A549 (cell line): ENCODE data around the gene RMP24.

Source experiments
- ATAC-seq, 2 experiments: fragments of 200-7000 bp in 1 of 2; fragments of >200 bp in 1 of 2; cut with Nextera tagmentation in 1 of 2; cut with Tn5 transposase in 1 of 2; 3 replicates each; pipeline versions ENCODE4 v1.8.0 to v1.9.1; 2018 to 2020; ENCODE audit warnings: mild to moderate bottlenecking in 1 of 2, moderate library complexity in 1 of 2
- CTCF ChIA-PET: fragments of 300-600 bp; sonication (Branson Sonifier 250); formaldehyde crosslinking; extraction: SDS; loops from one replicate; lab custom pipeline; 2021; ENCODE audit warnings: antibody characterized with exemption, inconsistent platforms; lab: Yijun Ruan, JAX
- POLR2A ChIA-PET: fragments of 350-600 bp; formaldehyde crosslinking; extraction: SDS; loops from one replicate; lab custom pipeline; 2021; ENCODE audit warnings: antibody characterized with exemption, inconsistent platforms; lab: Yijun Ruan, JAX
- DNase-seq, 2 experiments: peaks; one replicate each; pipeline versions ENCODE4 v3.0.0 to v3.0.0-alpha.2; 2011 to 2016; ENCODE audit warnings: low read depth in 1 of 2, low spot score in 1 of 2
- FAIRE-seq: peaks from 2 replicates; lab custom pipeline; 2011; peaks lifted over from hg19 to GRCh38; lab: Jason Lieb, UNC
- H3K27ac ChIP-seq, 2 experiments: fragments of >200 bp; sonication (Bioruptor Twin); formaldehyde crosslinking; 3 replicates each; pipeline ENCODE4 v1.5.1; 2016 to 2017
- H3K4me1 ChIP-seq: fragments of >200 bp; sonication (Bioruptor Twin); formaldehyde crosslinking; 3 replicates; pipeline ENCODE4 v1.6.1; 2016
- H3K4me2 ChIP-seq: fragments of >200 bp; sonication (Bioruptor Twin); formaldehyde crosslinking; 3 replicates; pipeline ENCODE4 v1.6.1; 2016
- H3K4me3 ChIP-seq: fragments of >200 bp; sonication (Bioruptor Twin); formaldehyde crosslinking; 3 replicates; pipeline ENCODE4 v1.5.1; 2016
- H3K9me3 ChIP-seq: fragments of >200 bp; sonication (Bioruptor Twin); formaldehyde crosslinking; 3 replicates; pipeline ENCODE4 v1.6.1; 2016
- BHLHE40 ChIP-seq: IDR thresholded peaks from 2 replicates; pipeline ENCODE4 v1.6.1; 2012; ENCODE audit warnings: low read depth, low read length, inconsistent platforms
- CBX8 ChIP-seq: fragments of 200-600 bp; sonication (generic); IDR thresholded peaks from 2 replicates; pipeline ENCODE4 v1.6.1; 2016
- CEBPB ChIP-seq, 2 experiments: fragments of >200 bp in 1 of 2; sonication (Bioruptor Twin) in 1 of 2; formaldehyde crosslinking in 1 of 2; IDR thresholded peaks; 2 replicates each; pipeline ENCODE4 v1.6.1; 2012 to 2016
- CHD2 ChIP-seq: fragments of 150-350 bp; IDR thresholded peaks from 2 replicates; pipeline ENCODE4 v1.6.1; 2014; ENCODE audit warnings: low read length; ENCODE audit not compliant: partially characterized antibody
- CTCF ChIP-seq: fragments of >200 bp; sonication (Bioruptor Twin); formaldehyde crosslinking; IDR thresholded peaks from 3 replicates; pipeline ENCODE4 v1.5.1; 2016
- EHF ChIP-seq: fragments of 250-450 bp; sonication (Bioruptor Pico); IDR thresholded peaks from 2 replicates; pipeline ENCODE4 v1.5.0; 2020; ENCODE audit warnings: mild to moderate bottlenecking
- EHMT2 ChIP-seq: fragments of 200-600 bp; sonication (generic); IDR thresholded peaks from 2 replicates; pipeline ENCODE4 v1.6.1; 2016; ENCODE audit warnings: antibody characterized with exemption, low read depth, mild to moderate bottlenecking, moderate library complexity
- ELK1 ChIP-seq: fragments of 150-350 bp; IDR thresholded peaks from 2 replicates; pipeline ENCODE4 v1.6.1; 2014; ENCODE audit warnings: low read depth, mild to moderate bottlenecking, low read length
- FOSB ChIP-seq: fragments of 250-450 bp; sonication (Bioruptor Pico); IDR thresholded peaks from 2 replicates; pipeline ENCODE4 v1.5.0; 2020; ENCODE audit warnings: mild to moderate bottlenecking, moderate library complexity
- HDAC2 ChIP-seq: fragments of 200-600 bp; sonication (generic); IDR thresholded peaks from 2 replicates; pipeline ENCODE4 v1.6.1; 2016
- HES2 ChIP-seq: fragments of >200 bp; sonication (Bioruptor Twin); formaldehyde crosslinking; IDR thresholded peaks from 2 replicates; pipeline ENCODE4 v1.6.1; 2016
- HMGXB4 ChIP-seq: fragments of 250-450 bp; sonication (Bioruptor Pico); IDR thresholded peaks from 2 replicates; pipeline ENCODE4 v1.5.0; 2021; ENCODE audit warnings: mild to moderate bottlenecking, moderate library complexity, borderline replicate concordance
- JUN ChIP-seq, 2 experiments: fragments of >200 bp; sonication (Bioruptor Twin); formaldehyde crosslinking; IDR thresholded peaks; 2 replicates in 1 of 2; 3 replicates in 1 of 2; pipeline ENCODE4 v1.6.1; 2016 to 2017
- JUNB ChIP-seq: fragments of >200 bp; sonication (Bioruptor Twin); formaldehyde crosslinking; IDR thresholded peaks from 2 replicates; pipeline ENCODE4 v1.6.1; 2016
- MAFK ChIP-seq: fragments of 450-650 bp; IDR thresholded peaks from 2 replicates; pipeline ENCODE4 v1.6.1; 2014; ENCODE audit not compliant: partially characterized antibody
- MAX ChIP-seq: IDR thresholded peaks from 2 replicates; pipeline ENCODE4 v1.6.1; 2012
- MAZ ChIP-seq: fragments of 150-350 bp; IDR thresholded peaks from 2 replicates; pipeline ENCODE4 v1.6.1; 2014; ENCODE audit warnings: antibody characterized with exemption, low read depth, low read length, borderline replicate concordance
- NFE2L2 ChIP-seq: fragments of 150-350 bp; conservative IDR thresholded peaks from 2 replicates; pipeline ENCODE4 v1.6.1; 2014; ENCODE audit warnings: low read length
- RAD21 ChIP-seq, 2 experiments: fragments of >200 bp in 1 of 2; sonication (Bioruptor Twin) in 1 of 2; formaldehyde crosslinking in 1 of 2; IDR thresholded peaks in 1 of 2; conservative IDR thresholded peaks in 1 of 2; 2 replicates in 1 of 2; 3 replicates in 1 of 2; pipeline ENCODE4 v1.6.1; 2012 to 2018; ENCODE audit warnings: inconsistent platforms in 1 of 2
- RARB ChIP-seq: fragments of 250-450 bp; sonication (Bioruptor Pico); IDR thresholded peaks from 2 replicates; pipeline ENCODE4 v1.8.0; 2021; ENCODE audit warnings: mild to moderate bottlenecking, moderate library complexity
- RCOR1 ChIP-seq: fragments of 150-350 bp; IDR thresholded peaks from 2 replicates; pipeline ENCODE4 v1.6.1; 2014; ENCODE audit warnings: antibody characterized with exemption, low read length, low read depth
- SMC3 ChIP-seq: fragments of >200 bp; sonication (Bioruptor Twin); formaldehyde crosslinking; IDR thresholded peaks from 3 replicates; pipeline ENCODE4 v1.6.1; 2018; ENCODE audit warnings: inconsistent platforms
- SREBF2 ChIP-seq: fragments of 450-650 bp; IDR thresholded peaks from 2 replicates; pipeline ENCODE4 v1.6.1; 2014; ENCODE audit warnings: mild to moderate bottlenecking, moderate library complexity
- ZSCAN20 ChIP-seq: fragments of 250-450 bp; sonication (Bioruptor Pico); IDR thresholded peaks from 2 replicates; pipeline ENCODE4 v1.8.0; 2022; ENCODE audit warnings: mild to moderate bottlenecking, moderate library complexity
- WGBS: methylation state at CpG from one replicate; pipeline ENCODE4 v1.1.6; 2017; ENCODE audit errors: missing lambda C conversion rate; 5-methylcytosine and 5-hydroxymethylcytosine counted together
- TF ChIP-seq, protein P1 (sequence below): fragments of 450-650 bp; IDR thresholded peaks from 2 replicates; pipeline ENCODE4 v1.6.1; 2014; ENCODE audit warnings: antibody characterized with exemption

Gene RMP24

GRCh38 chr18:35948080-35948479 is 24.4 kb upstream of the RMP24 start:
- Histone ChIP-seq H3K4me1 (no peaks in the 10 kb centered on the region), H3K4me2 (no peak overlapping the region), H3K27ac (no peak overlapping the region), H3K4me3 (no peak overlapping the region)
- whole genome bisulfite sequencing: 80% methylated on average over 3 of the region's 3 CpGs
- CTCF ChIA-PET: interaction anchor here (0.8 to 1.3 kb wide), 2 partner anchors 10 to 562 kb away, joined by 3 read pairs; no protein-coding TSS in a partner anchor
- POLR2A ChIA-PET: no interaction called here
- TF ChIP-seq JUN (IDR thresholded peaks at IDR 0.05) (no peak), RARB (CRISPR knock-in tag) (no peak), CHD2 (no peak), BHLHE40 (no peak), NFE2L2 (no peak), HMGXB4 (CRISPR knock-in tag) (no peak), EHF (no peak), JUNB (no peak), CBX8 (no peak), RAD21 (conservative IDR thresholded peaks at IDR 0.05 in 1 of 2, IDR thresholded peaks at IDR 0.05 in 1 of 2) (no peak), SREBF2 (no peak), EHMT2 (no peak), CEBPB (IDR thresholded peaks at IDR 0.05) (no peak)
- TF ChIP-seq, protein P1, sequence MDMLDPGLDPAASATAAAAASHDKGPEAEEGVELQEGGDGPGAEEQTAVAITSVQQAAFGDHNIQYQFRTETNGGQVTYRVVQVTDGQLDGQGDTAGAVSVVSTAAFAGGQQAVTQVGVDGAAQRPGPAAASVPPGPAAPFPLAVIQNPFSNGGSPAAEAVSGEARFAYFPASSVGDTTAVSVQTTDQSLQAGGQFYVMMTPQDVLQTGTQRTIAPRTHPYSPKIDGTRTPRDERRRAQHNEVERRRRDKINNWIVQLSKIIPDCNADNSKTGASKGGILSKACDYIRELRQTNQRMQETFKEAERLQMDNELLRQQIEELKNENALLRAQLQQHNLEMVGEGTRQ: no peak
- TF ChIP-seq, all 56 proteins: peak for 0
- DNase-seq: no peak
- FAIRE-seq: no peak
- ATAC-seq: no peak
- no peaks in the 10 kb centered on the region for H3K9me3 ChIP-seq

DNA sequence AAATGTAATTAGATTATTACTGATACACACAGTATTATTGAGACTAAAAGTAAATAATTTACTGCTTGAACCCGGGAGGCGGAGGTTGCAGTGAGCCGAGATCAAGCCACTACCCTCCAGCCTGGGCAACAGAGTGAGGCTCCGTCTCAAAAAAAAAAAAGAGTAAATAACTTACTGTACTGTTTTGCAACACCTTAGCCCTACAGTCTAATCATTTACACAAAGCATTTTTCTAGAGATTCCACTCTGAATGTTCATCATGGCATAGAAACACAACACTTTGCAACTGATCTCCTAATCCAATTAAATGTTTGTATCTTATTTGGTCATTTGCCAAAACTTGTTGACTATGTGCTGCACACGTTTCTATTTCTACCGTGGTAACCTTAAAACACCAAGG is 23.4 kb upstream of the RMP24 start:
- POLR2A ChIA-PET: no interaction called here
- Histone ChIP-seq H3K27ac (no peak overlapping the region), H3K4me3 (no peak overlapping the region), H3K4me1 (no peaks in the 10 kb centered on the region), H3K9me3 (no peaks in the 10 kb centered on the region), H3K4me2 (no peak overlapping the region)
- CTCF ChIA-PET: interaction anchor here (1.0 to 3.3 kb wide), 8 partner anchors 8 to 198 kb away, joined by 3 to 18 read pairs (median 6); no protein-coding TSS in a partner anchor
- ATAC-seq (no peak), FAIRE-seq (no peak), DNase-seq (no peak)
- 56% methylated on average over 6 of the region's 6 CpGs for WGBS
- TF ChIP-seq MAZ (no peak), BHLHE40 (no peak), ZSCAN20 (CRISPR knock-in tag) (no peak), RCOR1 (no peak), MAFK (no peak)

GRCh38 chr18:35949903-35950627 is 22.4 kb upstream of the RMP24 start:
- Histone ChIP-seq H3K9me3 (no peaks in the 10 kb centered on the region), H3K4me1 (no peaks in the 10 kb centered on the region), H3K27ac (peak overlapping the region in 1 of 2 experiments; percentile 70; a peak in 3 of 6 replicates), H3K4me2 (peak overlapping the region; percentile 66), H3K4me3 (peak overlapping the region; percentile 44)
- CTCF ChIA-PET: interaction anchor here (0.7 to 3.3 kb wide), 16 partner anchors 9 to 199 kb away, joined by 3 to 18 read pairs (median 4); no protein-coding TSS in a partner anchor
- POLR2A ChIA-PET: no interaction called here
- 40% methylated on average over 25 of the region's 54 CpGs for WGBS
- FAIRE-seq (no peak), ATAC-seq (peak; percentile 83 to 89), DNase-seq (peak; percentile 25 to 59)
- TF ChIP-seq MAFK: no peak
- no peak for TF ChIP-seq ZSCAN20 (CRISPR knock-in tag)
- no peak for TF ChIP-seq HMGXB4 (CRISPR knock-in tag)
- no peak for TF ChIP-seq FOSB (CRISPR knock-in tag)
- TF ChIP-seq HES2: no peak
- TF ChIP-seq CTCF: peak; percentile 52
- peak; percentile 66 for TF ChIP-seq SMC3
- 0 out of 2 replicates have a peak, but pooled peaks have one; percentile 38 for TF ChIP-seq MAX
- TF ChIP-seq ELK1: no peak
- no peak for TF ChIP-seq HDAC2
- peak; percentile 47 to 50; a peak in 4 of 5 replicates for TF ChIP-seq RAD21 (conservative IDR thresholded peaks at IDR 0.05 in 1 of 2, IDR thresholded peaks at IDR 0.05 in 1 of 2)
